Astrocyte (in vitro differentiated cells and primary cell): ENCODE data around the gene KLK13. TPM values are rescaled to one million over a fixed set of nuclear protein-coding genes. Genes with fewer than 3 reads are reported as not detected.

Experiments used
- DNase-seq: peaks from one replicate; pipeline ENCODE4 v3.0.0-alpha.2; 2010; ENCODE audit warnings: low read depth
- FAIRE-seq: peaks from 2 replicates; lab custom pipeline; 2011; peaks lifted over from hg19 to GRCh38; lab: Jason Lieb, UNC
- H2AFZ ChIP-seq: 2 replicates; pipeline ENCODE4 v1.6.0; 2012; ENCODE audit warnings: low read depth, low read length, inconsistent platforms
- H3K27ac ChIP-seq: 2 replicates; pipeline ENCODE4 v1.5.1; 2011; ENCODE audit warnings: low read depth, low read length, inconsistent platforms
- H3K27me3 ChIP-seq: 2 replicates; pipeline ENCODE4 v1.6.0; 2011; ENCODE audit warnings: low read length, inconsistent platforms; ENCODE audit not compliant: insufficient read depth
- H3K36me3 ChIP-seq: 2 replicates; pipeline ENCODE4 v1.5.1; 2011; ENCODE audit warnings: low read length, inconsistent platforms; ENCODE audit not compliant: insufficient read depth
- H3K4me1 ChIP-seq: 2 replicates; pipeline ENCODE4 v1.5.1; 2011; ENCODE audit warnings: low read length, inconsistent platforms; ENCODE audit not compliant: insufficient read depth
- H3K4me2 ChIP-seq: 2 replicates; pipeline ENCODE4 v1.6.0; 2012; ENCODE audit warnings: low read length, inconsistent platforms
- H3K4me3 ChIP-seq: 2 replicates; pipeline ENCODE4 v1.5.1; 2011; ENCODE audit warnings: low read depth, mild to moderate bottlenecking, low read length, inconsistent platforms; ENCODE audit not compliant: insufficient read depth
- H3K79me2 ChIP-seq: 2 replicates; pipeline ENCODE4 v1.6.0; 2012; ENCODE audit warnings: mild to moderate bottlenecking, low read length, inconsistent platforms; ENCODE audit not compliant: insufficient read depth
- H3K9ac ChIP-seq: 2 replicates; pipeline ENCODE4 v1.6.0; 2012; ENCODE audit warnings: mild to moderate bottlenecking, low read length, inconsistent platforms
- H3K9me3 ChIP-seq: 2 replicates; pipeline ENCODE4 v1.5.1; 2012; ENCODE audit warnings: low read depth, mild to moderate bottlenecking, low read length, inconsistent platforms; ENCODE audit not compliant: insufficient read depth
- H4K20me1 ChIP-seq: 2 replicates; pipeline ENCODE4 v1.6.0; 2012; ENCODE audit warnings: low read length, inconsistent platforms; ENCODE audit not compliant: insufficient read depth
- H3K27ac Mint-ChIP-seq: one replicate; pipeline ENCODE4 v1.8.0; 2021; ENCODE audit warnings: mild to moderate bottlenecking, mixed read lengths; ENCODE audit not compliant: unreplicated experiment
- H3K27me3 Mint-ChIP-seq: one replicate; pipeline ENCODE4 v1.8.0; 2021; ENCODE audit warnings: low read depth, mixed read lengths; ENCODE audit not compliant: unreplicated experiment
- H3K36me3 Mint-ChIP-seq: one replicate; pipeline ENCODE4 v1.8.0; 2021; ENCODE audit warnings: low read depth, mixed read lengths; ENCODE audit not compliant: unreplicated experiment
- H3K4me1 Mint-ChIP-seq: one replicate; pipeline ENCODE4 v1.8.0; 2021; ENCODE audit warnings: low read depth, mixed read lengths; ENCODE audit not compliant: unreplicated experiment
- H3K4me3 Mint-ChIP-seq: one replicate; pipeline ENCODE4 v1.8.0; 2021; ENCODE audit warnings: mild to moderate bottlenecking, moderate library complexity, mixed read lengths; ENCODE audit not compliant: unreplicated experiment
- H3K9me3 Mint-ChIP-seq: one replicate; pipeline ENCODE4 v1.8.0; 2021; ENCODE audit warnings: mild to moderate bottlenecking, mixed read lengths; ENCODE audit not compliant: unreplicated experiment
- CTCF ChIP-seq: IDR thresholded peaks from 2 replicates; pipeline ENCODE4 v1.5.1; 2011; ENCODE audit warnings: low read depth, mild to moderate bottlenecking, inconsistent platforms, low read length, moderate library complexity; ENCODE audit not compliant: insufficient read depth
- EZH2 ChIP-seq: IDR thresholded peaks from 2 replicates; pipeline ENCODE4 v1.6.1; 2012; ENCODE audit warnings: mild to moderate bottlenecking, low read length, inconsistent platforms; ENCODE audit not compliant: insufficient read depth
- total RNA-seq: library from RNA; stranded (reverse); gene quantifications from 2 replicates; pipeline ENCODE4 v1.2.1, GENCODE V29; 2021

KLK13 gene
- total RNA-seq, 1 donor from 2014 or later = 0.32 TPM

DNA sequence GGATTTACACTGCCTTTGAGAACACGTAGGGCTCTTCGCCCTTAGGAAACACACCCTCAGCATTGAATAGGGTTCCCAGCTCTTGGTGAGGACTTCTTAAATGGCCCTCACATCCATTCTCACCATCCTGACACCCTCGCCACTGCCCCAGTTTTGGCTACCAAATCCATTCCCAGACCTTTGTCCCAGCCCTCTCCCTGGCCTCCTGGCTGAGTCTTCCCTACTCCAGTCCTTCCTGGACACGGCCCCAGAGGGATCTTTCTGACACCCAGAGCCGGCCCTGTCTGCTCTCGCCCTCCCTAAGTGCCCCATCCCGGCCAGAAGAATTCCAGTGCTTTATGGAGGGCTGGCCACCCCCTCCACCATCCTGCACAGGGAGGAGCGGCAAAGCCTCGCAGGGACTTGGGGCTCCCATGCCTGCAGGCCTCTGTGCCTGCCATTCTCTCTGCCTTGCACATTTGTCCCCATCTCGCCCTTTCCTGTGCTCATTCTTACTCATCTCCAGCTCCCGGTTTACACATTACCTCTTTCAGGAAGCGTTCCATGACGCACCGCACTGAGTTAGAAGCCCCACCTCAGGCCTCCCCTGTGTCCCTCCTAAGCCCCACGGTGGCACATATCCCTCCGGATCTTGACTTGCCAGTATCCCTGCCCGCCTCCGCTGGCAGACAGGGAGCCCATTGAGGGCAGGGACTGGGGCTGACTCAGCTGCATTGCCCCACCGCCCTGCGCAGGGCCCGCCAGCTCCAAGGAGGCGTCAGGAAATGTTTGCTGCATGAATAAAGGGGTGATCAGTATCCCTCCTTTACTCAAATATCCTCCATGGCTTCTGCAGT lies 28.8 kb upstream of the KLK13 start:
- Mint-ChIP-seq H3K4me3 (no peak overlapping the region), H3K27ac (no peak overlapping the region), H3K36me3 (peaks cover 2% of the 10 kb centered on the region), H3K4me1 (peaks cover 5% of the 10 kb centered on the region), H3K9me3 (no peaks in the 10 kb centered on the region), H3K27me3 (peaks cover 25% of the 10 kb centered on the region)
- Histone ChIP-seq H3K4me3 (no peak overlapping the region), H3K36me3 (no peaks in the 10 kb centered on the region), H3K79me2 (no peaks in the 10 kb centered on the region), H3K27ac (no peak overlapping the region), H3K4me2 (no peak overlapping the region), H3K9ac (no peak overlapping the region), H3K27me3 (no peaks in the 10 kb centered on the region), H3K4me1 (no peaks in the 10 kb centered on the region), H2AFZ (no peak overlapping the region), H4K20me1 (peaks cover 29% of the 10 kb centered on the region), H3K9me3 (no peaks in the 10 kb centered on the region)
- TF ChIP-seq CTCF (no peak), EZH2 (no peak)
- DNase-seq = no peak
- FAIRE-seq = no peak

- no peak for DNase-seq
- Mint-ChIP-seq H3K4me1 (peaks cover 5% of the 10 kb centered on the region), H3K27ac (no peak overlapping the region), H3K36me3 (peaks cover 2% of the 10 kb centered on the region), H3K9me3 (no peaks in the 10 kb centered on the region), H3K4me3 (no peak overlapping the region), H3K27me3 (peaks cover 26% of the 10 kb centered on the region)
- H3K4me1 ChIP-seq = no peaks in the 10 kb centered on the region
- H3K27me3 ChIP-seq = no peaks in the 10 kb centered on the region
- TF ChIP-seq CTCF (no peak), EZH2 (no peak)
- peaks cover 29% of the 10 kb centered on the region for H4K20me1 ChIP-seq
- FAIRE-seq = no peak
- H3K36me3 ChIP-seq = no peaks in the 10 kb centered on the region
- H2AFZ ChIP-seq = no peak overlapping the region
- H3K79me2 ChIP-seq = no peaks in the 10 kb centered on the region
- no peak overlapping the region for H3K4me2 ChIP-seq
- no peak overlapping the region for H3K9ac ChIP-seq
- H3K9me3 ChIP-seq = no peaks in the 10 kb centered on the region
- no peak overlapping the region for H3K27ac ChIP-seq
- no peak overlapping the region for H3K4me3 ChIP-seq
Observed at GRCh38 chr19:51093101-51093500, 28.2 kb upstream of the KLK13 start.
